ENCODE measurements around the gene DEDD.

DNA sequence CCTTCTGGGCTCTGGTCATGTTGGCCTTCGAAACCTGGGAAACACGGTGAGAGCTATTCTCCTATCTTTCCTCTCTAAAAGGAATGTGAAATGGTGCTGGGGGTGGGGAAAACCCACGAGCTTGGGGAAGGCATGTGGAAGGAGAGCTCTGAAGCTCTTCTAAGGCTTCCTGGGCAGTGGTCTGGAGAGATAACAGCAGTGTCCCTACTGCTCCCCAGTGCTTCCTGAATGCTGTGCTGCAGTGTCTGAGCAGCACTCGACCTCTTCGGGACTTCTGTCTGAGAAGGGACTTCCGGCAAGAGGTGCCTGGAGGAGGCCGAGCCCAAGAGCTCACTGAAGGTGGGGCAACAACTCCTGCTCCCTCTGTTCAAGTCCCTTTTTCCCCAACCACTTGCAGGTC lies 29.6 kb upstream of the DEDD start:
- TF ChIP-seq, protein P1, sequence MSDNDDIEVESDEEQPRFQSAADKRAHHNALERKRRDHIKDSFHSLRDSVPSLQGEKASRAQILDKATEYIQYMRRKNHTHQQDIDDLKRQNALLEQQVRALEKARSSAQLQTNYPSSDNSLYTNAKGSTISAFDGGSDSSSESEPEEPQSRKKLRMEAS (IDR thresholded peaks at IDR 0.05): no peak
- TF ChIP-seq, protein P2, sequence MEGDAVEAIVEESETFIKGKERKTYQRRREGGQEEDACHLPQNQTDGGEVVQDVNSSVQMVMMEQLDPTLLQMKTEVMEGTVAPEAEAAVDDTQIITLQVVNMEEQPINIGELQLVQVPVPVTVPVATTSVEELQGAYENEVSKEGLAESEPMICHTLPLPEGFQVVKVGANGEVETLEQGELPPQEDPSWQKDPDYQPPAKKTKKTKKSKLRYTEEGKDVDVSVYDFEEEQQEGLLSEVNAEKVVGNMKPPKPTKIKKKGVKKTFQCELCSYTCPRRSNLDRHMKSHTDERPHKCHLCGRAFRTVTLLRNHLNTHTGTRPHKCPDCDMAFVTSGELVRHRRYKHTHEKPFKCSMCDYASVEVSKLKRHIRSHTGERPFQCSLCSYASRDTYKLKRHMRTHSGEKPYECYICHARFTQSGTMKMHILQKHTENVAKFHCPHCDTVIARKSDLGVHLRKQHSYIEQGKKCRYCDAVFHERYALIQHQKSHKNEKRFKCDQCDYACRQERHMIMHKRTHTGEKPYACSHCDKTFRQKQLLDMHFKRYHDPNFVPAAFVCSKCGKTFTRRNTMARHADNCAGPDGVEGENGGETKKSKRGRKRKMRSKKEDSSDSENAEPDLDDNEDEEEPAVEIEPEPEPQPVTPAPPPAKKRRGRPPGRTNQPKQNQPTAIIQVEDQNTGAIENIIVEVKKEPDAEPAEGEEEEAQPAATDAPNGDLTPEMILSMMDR (IDR thresholded peaks at IDR 0.05 in 2 of 3, conservative IDR thresholded peaks at IDR 0.05 in 1 of 3; ENCODE audit: borderline replicate concordance in 1 of 3, insufficient read depth in 1 of 3, low read depth in 2 of 3, low read length in 2 of 3): no peak
- TF ChIP-seq POLR2A (IDR thresholded peaks at IDR 0.05; ENCODE audit: borderline replicate concordance, extremely low read depth, insufficient read depth, insufficient read length): no peak
- TF ChIP-seq TCF7L2 (IDR thresholded peaks at IDR 0.05; ENCODE audit: borderline replicate concordance, extremely low read depth, insufficient read depth, insufficient read length): no peak
- no peak for TF ChIP-seq POLR2AphosphoS5 (IDR thresholded peaks at IDR 0.05; ENCODE audit: low read depth, low read length)
- TF ChIP-seq EZH2 (IDR thresholded peaks at IDR 0.05): no peak
- no peak for TF ChIP-seq JUND (IDR thresholded peaks at IDR 0.05)
- TF ChIP-seq, protein P3, sequence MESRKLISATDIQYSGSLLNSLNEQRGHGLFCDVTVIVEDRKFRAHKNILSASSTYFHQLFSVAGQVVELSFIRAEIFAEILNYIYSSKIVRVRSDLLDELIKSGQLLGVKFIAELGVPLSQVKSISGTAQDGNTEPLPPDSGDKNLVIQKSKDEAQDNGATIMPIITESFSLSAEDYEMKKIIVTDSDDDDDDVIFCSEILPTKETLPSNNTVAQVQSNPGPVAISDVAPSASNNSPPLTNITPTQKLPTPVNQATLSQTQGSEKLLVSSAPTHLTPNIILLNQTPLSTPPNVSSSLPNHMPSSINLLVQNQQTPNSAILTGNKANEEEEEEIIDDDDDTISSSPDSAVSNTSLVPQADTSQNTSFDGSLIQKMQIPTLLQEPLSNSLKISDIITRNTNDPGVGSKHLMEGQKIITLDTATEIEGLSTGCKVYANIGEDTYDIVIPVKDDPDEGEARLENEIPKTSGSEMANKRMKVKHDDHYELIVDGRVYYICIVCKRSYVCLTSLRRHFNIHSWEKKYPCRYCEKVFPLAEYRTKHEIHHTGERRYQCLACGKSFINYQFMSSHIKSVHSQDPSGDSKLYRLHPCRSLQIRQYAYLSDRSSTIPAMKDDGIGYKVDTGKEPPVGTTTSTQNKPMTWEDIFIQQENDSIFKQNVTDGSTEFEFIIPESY (IDR thresholded peaks at IDR 0.05; ENCODE audit: extremely low read depth, insufficient replicate concordance, low read length): no peak
- TF ChIP-seq EZH2phosphoT487 (IDR thresholded peaks at IDR 0.05; ENCODE audit: borderline replicate concordance): no peak
- TF ChIP-seq SIN3A (IDR thresholded peaks at IDR 0.05; ENCODE audit: low read depth): no peak
- no peak for TF ChIP-seq CEBPB (IDR thresholded peaks at IDR 0.05; ENCODE audit: low read depth)
- no peak for TF ChIP-seq EGR1 (IDR thresholded peaks at IDR 0.05; ENCODE audit: low read depth)

All from HCT116 (cell line).